ENCODE measurements around the gene PLB1. TPM values are rescaled to one million over a fixed set of nuclear protein-coding genes. Genes with fewer than 3 reads are reported as not detected.

The PLB1 gene
- total RNA-seq, 6 experiments from 2014 or later = 0.66 to 1.9 (median 1.1) TPM

DNA sequence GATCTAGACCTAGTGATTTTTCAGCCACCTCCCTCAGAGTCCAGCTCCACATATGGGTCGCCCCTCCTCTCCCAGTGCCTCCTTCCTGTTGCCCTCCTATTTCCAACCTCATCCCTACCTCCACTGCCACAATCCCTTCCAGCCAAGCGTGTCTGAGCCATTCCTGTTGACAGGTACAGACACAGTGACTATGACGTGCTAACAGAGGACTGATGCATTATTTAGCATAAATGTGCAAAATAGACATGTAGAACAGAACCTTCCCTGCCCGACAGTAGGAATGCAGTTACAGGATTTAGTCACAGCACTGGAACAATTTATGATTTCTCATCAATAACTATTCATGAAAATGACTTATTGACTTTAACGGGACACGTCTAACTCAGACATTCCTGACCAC lies 171.4 kb downstream of the PLB1 start:
- ATAC-seq = no peak
- 96% methylated on average over 6 of the region's 6 CpGs for WGBS (ENCODE audit: insufficient coverage, low coverage, low lambda C conversion rate, missing lambda C conversion rate)

DNA sequence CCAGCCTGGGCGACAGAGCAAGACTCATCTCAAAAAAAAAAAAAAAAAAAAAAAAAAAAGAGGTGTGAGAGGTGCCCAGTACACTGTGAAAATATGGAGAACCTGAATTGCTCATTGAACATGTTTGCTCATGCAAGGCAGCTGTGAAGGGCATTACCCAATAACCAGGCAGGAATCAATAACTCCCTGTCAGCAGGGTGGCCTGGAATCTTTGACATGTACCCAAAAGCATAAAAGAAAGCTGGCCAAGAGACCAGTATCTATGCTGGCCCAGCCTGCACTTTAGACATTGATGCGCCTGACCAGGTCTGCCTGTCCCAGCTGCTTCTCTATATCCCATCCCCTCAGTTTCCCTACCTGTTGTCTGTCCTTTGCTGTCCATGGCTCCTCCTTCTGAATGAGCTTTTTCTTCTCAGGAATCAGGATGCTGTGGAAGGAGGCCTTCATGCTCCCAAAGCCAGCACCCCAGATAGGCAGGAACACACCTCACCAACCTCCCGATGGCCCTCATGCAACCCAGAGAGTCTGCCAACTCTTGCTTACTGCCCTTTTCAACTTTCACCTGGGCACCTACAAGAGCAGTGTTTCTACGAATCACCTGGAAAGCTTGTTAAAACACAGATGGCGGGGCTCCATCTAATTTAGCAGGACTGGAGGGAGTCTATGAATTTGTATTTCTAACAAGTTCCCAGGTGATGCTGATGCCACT lies 172.4 kb downstream of the PLB1 start:
- no peak overlapping the region for H3K4me3 ChIP-seq
- peak; percentile 48 to 76 (median 67) for DNase-seq
- WGBS (ENCODE audit: insufficient coverage, low coverage, low lambda C conversion rate, missing lambda C conversion rate) = 40% methylated on average over 5 of the region's 5 CpGs
- no peaks in the 10 kb centered on the region for H3K36me3 ChIP-seq
- H3K9me3 ChIP-seq = no peaks in the 10 kb centered on the region
- peak; percentile 92 to 96 (median 93) for ATAC-seq
- H3K4me1 ChIP-seq = peaks cover 0 to 8% (median 0%) of the 10 kb centered on the region in 4 donors
- intact Hi-C loops (cut with DNase I) = no loop called here
- peak overlapping the region in 1 of 3 donors; percentile 48 for H3K27ac ChIP-seq
- no peaks in the 10 kb centered on the region for H3K27me3 ChIP-seq
- TF ChIP-seq, protein P1, sequence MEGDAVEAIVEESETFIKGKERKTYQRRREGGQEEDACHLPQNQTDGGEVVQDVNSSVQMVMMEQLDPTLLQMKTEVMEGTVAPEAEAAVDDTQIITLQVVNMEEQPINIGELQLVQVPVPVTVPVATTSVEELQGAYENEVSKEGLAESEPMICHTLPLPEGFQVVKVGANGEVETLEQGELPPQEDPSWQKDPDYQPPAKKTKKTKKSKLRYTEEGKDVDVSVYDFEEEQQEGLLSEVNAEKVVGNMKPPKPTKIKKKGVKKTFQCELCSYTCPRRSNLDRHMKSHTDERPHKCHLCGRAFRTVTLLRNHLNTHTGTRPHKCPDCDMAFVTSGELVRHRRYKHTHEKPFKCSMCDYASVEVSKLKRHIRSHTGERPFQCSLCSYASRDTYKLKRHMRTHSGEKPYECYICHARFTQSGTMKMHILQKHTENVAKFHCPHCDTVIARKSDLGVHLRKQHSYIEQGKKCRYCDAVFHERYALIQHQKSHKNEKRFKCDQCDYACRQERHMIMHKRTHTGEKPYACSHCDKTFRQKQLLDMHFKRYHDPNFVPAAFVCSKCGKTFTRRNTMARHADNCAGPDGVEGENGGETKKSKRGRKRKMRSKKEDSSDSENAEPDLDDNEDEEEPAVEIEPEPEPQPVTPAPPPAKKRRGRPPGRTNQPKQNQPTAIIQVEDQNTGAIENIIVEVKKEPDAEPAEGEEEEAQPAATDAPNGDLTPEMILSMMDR (IDR thresholded peaks at IDR 0.05) = no peak
- no peak for TF ChIP-seq POLR2A (IDR thresholded peaks at IDR 0.05)

More for the DNA sequence above, 171.4 kb downstream of the PLB1 start:
- intact Hi-C loops (cut with DNase I) = no loop called here
- H3K4me1 ChIP-seq = peaks cover 0 to 8% (median 0%) of the 10 kb centered on the region in 4 donors
- no peak overlapping the region for H3K4me3 ChIP-seq
- H3K27ac ChIP-seq = no peak overlapping the region
- H3K9me3 ChIP-seq = no peaks in the 10 kb centered on the region
- DNase-seq = no peak
- no peak for TF ChIP-seq POLR2A (IDR thresholded peaks at IDR 0.05)
- TF ChIP-seq, protein P1 (IDR thresholded peaks at IDR 0.05) = no peak
- H3K36me3 ChIP-seq = no peaks in the 10 kb centered on the region
- H3K27me3 ChIP-seq = no peaks in the 10 kb centered on the region

DNA sequence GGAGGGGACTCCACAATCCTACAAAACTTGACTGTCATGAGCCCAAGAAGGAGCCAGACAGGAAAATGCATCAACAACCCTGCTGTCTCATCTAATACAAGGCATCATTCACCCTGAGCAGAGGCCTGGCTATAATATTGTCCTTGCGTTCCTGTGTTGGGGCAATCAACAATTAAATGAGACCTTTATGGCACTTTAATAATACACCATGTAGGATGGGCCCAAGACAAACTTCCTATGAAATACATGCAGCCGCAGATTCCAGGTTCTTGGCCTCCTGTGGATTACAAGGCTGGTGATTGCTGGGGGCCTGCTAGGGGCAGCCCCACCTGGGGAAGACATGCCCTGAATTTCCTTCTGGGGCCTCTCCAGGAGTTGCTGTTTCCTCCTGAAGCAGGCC lies 173.0 kb downstream of the PLB1 start:
- H3K27me3 ChIP-seq = no peaks in the 10 kb centered on the region
- no peaks in the 10 kb centered on the region for H3K9me3 ChIP-seq
- H3K36me3 ChIP-seq = no peaks in the 10 kb centered on the region
- no peak overlapping the region for H3K4me3 ChIP-seq
- TF ChIP-seq POLR2A (IDR thresholded peaks at IDR 0.05) = no peak
- TF ChIP-seq, protein P1 (IDR thresholded peaks at IDR 0.05) = no peak
- H3K27ac ChIP-seq = peak overlapping the region in 1 of 3 donors; percentile 48
- WGBS (ENCODE audit: insufficient coverage, low coverage, low lambda C conversion rate, missing lambda C conversion rate) = no CpG with 5 or more reads among the region's 2 CpGs
- intact Hi-C loops (cut with DNase I) = no loop called here
- DNase-seq (no peak), ATAC-seq (no peak)
- peaks cover 0 to 8% (median 0%) of the 10 kb centered on the region in 4 donors for H3K4me1 ChIP-seq

DNA sequence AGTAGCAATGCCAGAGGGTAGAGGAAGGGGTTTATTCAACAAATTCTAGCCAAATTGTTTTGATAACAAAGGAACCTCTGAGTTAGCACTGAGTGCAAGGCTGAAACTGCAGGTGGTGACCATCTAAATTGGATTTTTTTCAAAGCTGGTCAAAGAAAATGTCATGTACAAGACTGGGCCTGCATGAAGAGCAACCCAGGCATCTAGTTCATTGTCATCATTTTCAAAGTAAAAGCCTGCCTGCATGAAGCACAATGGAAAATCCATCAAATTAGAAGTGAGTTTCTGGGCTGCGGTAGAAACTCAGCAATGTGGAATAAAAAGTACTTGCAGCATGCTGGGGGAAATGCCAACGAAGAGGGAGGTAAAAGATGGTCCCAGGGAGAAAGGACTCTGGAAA lies 175.0 kb downstream of the PLB1 start:
- Histone ChIP-seq H3K4me3 (no peak overlapping the region), H3K27ac (no peak overlapping the region), H3K9me3 (no peaks in the 10 kb centered on the region), H3K36me3 (no peaks in the 10 kb centered on the region), H3K27me3 (no peaks in the 10 kb centered on the region), H3K4me1 (peaks cover 0 to 8% (median 0%) of the 10 kb centered on the region in 4 donors)
- TF ChIP-seq, protein P1 (IDR thresholded peaks at IDR 0.05) = no peak
- no peak for TF ChIP-seq POLR2A (IDR thresholded peaks at IDR 0.05)
- ATAC-seq (no peak), DNase-seq (no peak)
- intact Hi-C loops (cut with DNase I) = no loop called here
- WGBS (ENCODE audit: insufficient coverage, low coverage, low lambda C conversion rate, missing lambda C conversion rate) = 86% methylated on average over 2 of the region's 2 CpGs

Data from right lobe of liver (tissue), 6 donors.